ENCODE results near the gene PPFIBP2. TPM values are rescaled to one million over a fixed set of nuclear protein-coding genes. Genes with fewer than 3 reads are reported as not detected.
A peak's percentile ranks its signal among the peaks of the same experiment; 100 is the strongest.

PPFIBP2 gene
- total and polyA plus RNA-seq, 2 of the 13 experiments (the other 11 are each of a cell fraction or from before 2014, with no cell fraction given), result 15.0 to 52.5 TPM

- TF ChIP-seq SOX13 (IDR thresholded peaks at IDR 0.05) (no peak), SOX13 (CRISPR knock-in tag; conservative IDR thresholded peaks at IDR 0.05 in 1 of 2, IDR thresholded peaks at IDR 0.05 in 1 of 2) (0 out of 4 replicates have a peak, but pooled peaks of 1 of the 2 experiments have one; percentile 25), DPF2 (CRISPR knock-in tag; IDR thresholded peaks at IDR 0.05; ENCODE audit: borderline replicate concordance, low read depth) (no peak), NR2F2 (IDR thresholded peaks at IDR 0.05; ENCODE audit: borderline replicate concordance, low read depth) (0 out of 2 replicates have a peak, but pooled peaks have one; percentile 31), HDAC1 (CRISPR knock-in tag; IDR thresholded peaks at IDR 0.05) (no peak; the same call in 1 of the 2 replicates), RXRB (CRISPR knock-in tag; IDR thresholded peaks at IDR 0.05; ENCODE audit: borderline replicate concordance) (peak; percentile 22; the same call in 1 of the 2 replicates), RARA (CRISPR knock-in tag; IDR thresholded peaks at IDR 0.05) (0 out of 2 replicates have a peak, but pooled peaks have one; percentile 26), TARDBP (CRISPR knock-in tag; IDR thresholded peaks at IDR 0.05) (no peak), NR2F6 (IDR thresholded peaks at IDR 0.05) (0 out of 2 replicates have a peak, but pooled peaks have one; percentile 25), NR2F6 (CRISPR knock-in tag; IDR thresholded peaks at IDR 0.05) (0 out of 2 replicates have a peak, but pooled peaks have one; percentile 6), ZNF619 (CRISPR knock-in tag; IDR thresholded peaks at IDR 0.05) (no peak), RORA (CRISPR knock-in tag; IDR thresholded peaks at IDR 0.05) (no peak), PAX8 (CRISPR knock-in tag; IDR thresholded peaks at IDR 0.05; ENCODE audit: borderline replicate concordance) (no peak), FOXP1 (IDR thresholded peaks at IDR 0.05) (no peak), FOXP1 (CRISPR knock-in tag; IDR thresholded peaks at IDR 0.05) (0 out of 2 replicates have a peak, but pooled peaks have one; percentile 27), HNF4A (CRISPR knock-in tag; IDR thresholded peaks at IDR 0.05) (peak; percentile 63), PAXIP1 (CRISPR knock-in tag; conservative IDR thresholded peaks at IDR 0.05) (peak; percentile 68), SOX6 (IDR thresholded peaks at IDR 0.05) (no peak), SOX6 (CRISPR knock-in tag; IDR thresholded peaks at IDR 0.05) (peak; percentile 28; the same call in 1 of the 2 replicates)
- TF ChIP-seq, protein P1, sequence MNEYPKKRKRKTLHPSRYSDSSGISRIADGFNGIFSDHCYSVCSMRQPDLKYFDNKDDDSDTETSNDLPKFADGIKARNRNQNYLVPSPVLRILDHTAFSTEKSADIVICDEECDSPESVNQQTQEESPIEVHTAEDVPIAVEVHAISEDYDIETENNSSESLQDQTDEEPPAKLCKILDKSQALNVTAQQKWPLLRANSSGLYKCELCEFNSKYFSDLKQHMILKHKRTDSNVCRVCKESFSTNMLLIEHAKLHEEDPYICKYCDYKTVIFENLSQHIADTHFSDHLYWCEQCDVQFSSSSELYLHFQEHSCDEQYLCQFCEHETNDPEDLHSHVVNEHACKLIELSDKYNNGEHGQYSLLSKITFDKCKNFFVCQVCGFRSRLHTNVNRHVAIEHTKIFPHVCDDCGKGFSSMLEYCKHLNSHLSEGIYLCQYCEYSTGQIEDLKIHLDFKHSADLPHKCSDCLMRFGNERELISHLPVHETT (CRISPR knock-in tag; conservative IDR thresholded peaks at IDR 0.05), result no peak
- TF ChIP-seq, protein P2, sequence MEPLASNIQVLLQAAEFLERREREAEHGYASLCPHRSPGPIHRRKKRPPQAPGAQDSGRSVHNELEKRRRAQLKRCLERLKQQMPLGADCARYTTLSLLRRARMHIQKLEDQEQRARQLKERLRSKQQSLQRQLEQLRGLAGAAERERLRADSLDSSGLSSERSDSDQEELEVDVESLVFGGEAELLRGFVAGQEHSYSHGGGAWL (CRISPR knock-in tag; IDR thresholded peaks at IDR 0.05), result no peak
- TF ChIP-seq, protein P3, sequence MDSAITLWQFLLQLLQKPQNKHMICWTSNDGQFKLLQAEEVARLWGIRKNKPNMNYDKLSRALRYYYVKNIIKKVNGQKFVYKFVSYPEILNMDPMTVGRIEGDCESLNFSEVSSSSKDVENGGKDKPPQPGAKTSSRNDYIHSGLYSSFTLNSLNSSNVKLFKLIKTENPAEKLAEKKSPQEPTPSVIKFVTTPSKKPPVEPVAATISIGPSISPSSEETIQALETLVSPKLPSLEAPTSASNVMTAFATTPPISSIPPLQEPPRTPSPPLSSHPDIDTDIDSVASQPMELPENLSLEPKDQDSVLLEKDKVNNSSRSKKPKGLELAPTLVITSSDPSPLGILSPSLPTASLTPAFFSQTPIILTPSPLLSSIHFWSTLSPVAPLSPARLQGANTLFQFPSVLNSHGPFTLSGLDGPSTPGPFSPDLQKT (CRISPR knock-in tag; IDR thresholded peaks at IDR 0.05; ENCODE audit: borderline replicate concordance), result no peak
- TF ChIP-seq, protein P4, sequence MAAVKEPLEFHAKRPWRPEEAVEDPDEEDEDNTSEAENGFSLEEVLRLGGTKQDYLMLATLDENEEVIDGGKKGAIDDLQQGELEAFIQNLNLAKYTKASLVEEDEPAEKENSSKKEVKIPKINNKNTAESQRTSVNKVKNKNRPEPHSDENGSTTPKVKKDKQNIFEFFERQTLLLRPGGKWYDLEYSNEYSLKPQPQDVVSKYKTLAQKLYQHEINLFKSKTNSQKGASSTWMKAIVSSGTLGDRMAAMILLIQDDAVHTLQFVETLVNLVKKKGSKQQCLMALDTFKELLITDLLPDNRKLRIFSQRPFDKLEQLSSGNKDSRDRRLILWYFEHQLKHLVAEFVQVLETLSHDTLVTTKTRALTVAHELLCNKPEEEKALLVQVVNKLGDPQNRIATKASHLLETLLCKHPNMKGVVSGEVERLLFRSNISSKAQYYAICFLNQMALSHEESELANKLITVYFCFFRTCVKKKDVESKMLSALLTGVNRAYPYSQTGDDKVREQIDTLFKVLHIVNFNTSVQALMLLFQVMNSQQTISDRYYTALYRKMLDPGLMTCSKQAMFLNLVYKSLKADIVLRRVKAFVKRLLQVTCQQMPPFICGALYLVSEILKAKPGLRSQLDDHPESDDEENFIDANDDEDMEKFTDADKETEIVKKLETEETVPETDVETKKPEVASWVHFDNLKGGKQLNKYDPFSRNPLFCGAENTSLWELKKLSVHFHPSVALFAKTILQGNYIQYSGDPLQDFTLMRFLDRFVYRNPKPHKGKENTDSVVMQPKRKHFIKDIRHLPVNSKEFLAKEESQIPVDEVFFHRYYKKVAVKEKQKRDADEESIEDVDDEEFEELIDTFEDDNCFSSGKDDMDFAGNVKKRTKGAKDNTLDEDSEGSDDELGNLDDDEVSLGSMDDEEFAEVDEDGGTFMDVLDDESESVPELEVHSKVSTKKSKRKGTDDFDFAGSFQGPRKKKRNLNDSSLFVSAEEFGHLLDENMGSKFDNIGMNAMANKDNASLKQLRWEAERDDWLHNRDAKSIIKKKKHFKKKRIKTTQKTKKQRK (IDR thresholded peaks at IDR 0.05; ENCODE audit: low read length), result no peak
Measured at GRCh38 chr11:7515447-7515886, 1.7 kb downstream of the PPFIBP2 start (continued).
